Measurements from ENCODE around the gene TBXA2R.

The TBXA2R gene

GRCh38 chr19:3599776-3600187 lies 6.9 kb downstream of the TBXA2R start:
- no peaks in the 10 kb centered on the region for H3K27me3 ChIP-seq (ENCODE audit: control insufficient read depth, insufficient read depth, low read length)

GRCh38 chr19:3595521-3596061 lies 11.1 kb downstream of the TBXA2R start:
- no peak overlapping the region for H3K9ac ChIP-seq (ENCODE audit: low read length)
- peaks cover 3% of the 10 kb centered on the region; the same call in 1 of the 2 replicates for H3K9me3 ChIP-seq (ENCODE audit: control insufficient read depth, insufficient read depth, low read depth, low read length)
- H3K27ac ChIP-seq (ENCODE audit: low read depth, low read length): no peak overlapping the region
- H3K4me1 ChIP-seq (ENCODE audit: control insufficient read depth, insufficient read depth, low read length): no peaks in the 10 kb centered on the region
- H3K4me3 ChIP-seq (ENCODE audit: low read depth, low read length): no peak overlapping the region
- no peaks in the 10 kb centered on the region for H3K36me3 ChIP-seq (ENCODE audit: control insufficient read depth, insufficient read depth, low read length)
- peaks cover 19% of the 10 kb centered on the region for H3K27me3 ChIP-seq (ENCODE audit: control insufficient read depth, insufficient read depth, low read length)

More at GRCh38 chr19:3599776-3600187, 6.9 kb downstream of the TBXA2R start:
- no peaks in the 10 kb centered on the region for H3K36me3 ChIP-seq (ENCODE audit: control insufficient read depth, insufficient read depth, low read length)
- no peak overlapping the region for H3K4me3 ChIP-seq (ENCODE audit: low read depth, low read length)
- no peaks in the 10 kb centered on the region; the same call in 1 of the 2 replicates for H3K4me1 ChIP-seq (ENCODE audit: control insufficient read depth, insufficient read depth, low read length)
- no peak overlapping the region for H3K27ac ChIP-seq (ENCODE audit: low read depth, low read length)
- H3K9ac ChIP-seq (ENCODE audit: low read length): no peak overlapping the region
- H3K9me3 ChIP-seq (ENCODE audit: control insufficient read depth, insufficient read depth, low read depth, low read length): no peaks in the 10 kb centered on the region

- Histone ChIP-seq H3K27me3 (ENCODE audit: control insufficient read depth, insufficient read depth, low read length) (peaks cover 24% of the 10 kb centered on the region), H3K9me3 (ENCODE audit: control insufficient read depth, insufficient read depth, low read depth, low read length) (peaks cover 3% of the 10 kb centered on the region; the same call in 1 of the 2 replicates), H3K36me3 (ENCODE audit: control insufficient read depth, insufficient read depth, low read length) (no peaks in the 10 kb centered on the region), H3K4me3 (ENCODE audit: low read depth, low read length) (no peak overlapping the region), H3K9ac (ENCODE audit: low read length) (no peak overlapping the region), H3K27ac (ENCODE audit: low read depth, low read length) (no peak overlapping the region), H3K4me1 (ENCODE audit: control insufficient read depth, insufficient read depth, low read length) (no peaks in the 10 kb centered on the region)
Observed at GRCh38 chr19:3593156-3593555, 13.5 kb downstream of the TBXA2R start.

DNA sequence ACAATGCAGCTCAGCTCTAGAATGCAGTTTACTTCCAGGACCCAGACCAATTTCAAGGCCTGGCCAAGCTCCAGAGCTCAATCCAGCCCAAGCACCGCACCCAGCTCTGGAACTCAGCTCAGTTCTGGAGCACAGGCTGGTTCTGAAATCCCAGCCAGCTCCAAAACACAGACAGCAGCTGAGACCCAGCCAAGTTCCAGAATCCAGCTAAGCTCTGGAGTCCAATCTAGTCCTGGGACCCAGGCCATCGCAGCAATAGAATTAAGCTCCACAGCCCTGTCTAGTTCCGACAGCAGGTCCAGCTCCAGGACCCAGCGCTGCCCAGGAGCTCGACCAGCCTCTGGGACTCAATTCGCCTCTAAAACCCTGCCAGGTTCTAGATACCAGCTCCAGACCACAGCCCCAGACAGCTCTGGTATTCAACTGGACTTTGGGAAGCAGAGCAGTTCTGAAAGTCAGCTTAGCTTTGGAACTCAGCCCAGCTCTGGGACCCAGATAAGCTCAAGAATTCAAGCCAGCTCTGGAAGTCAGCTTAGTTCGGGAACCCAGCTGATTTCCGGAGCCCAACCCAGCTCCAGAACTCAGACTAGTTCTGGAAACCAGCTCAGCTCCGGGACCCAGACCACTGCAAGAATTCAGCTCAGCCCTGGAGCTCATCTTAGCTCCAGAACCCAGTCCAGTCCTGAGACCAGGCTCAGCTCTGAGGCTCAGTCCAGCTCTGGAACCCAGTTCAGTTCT lies 14.6 kb downstream of the TBXA2R start:
- Histone ChIP-seq H3K4me3 (ENCODE audit: low read depth, low read length) (no peak overlapping the region), H3K27ac (ENCODE audit: low read depth, low read length) (no peak overlapping the region), H3K36me3 (ENCODE audit: control insufficient read depth, insufficient read depth, low read length) (no peaks in the 10 kb centered on the region), H3K4me1 (ENCODE audit: control insufficient read depth, insufficient read depth, low read length) (no peaks in the 10 kb centered on the region), H3K9ac (ENCODE audit: low read length) (no peak overlapping the region), H3K9me3 (ENCODE audit: control insufficient read depth, insufficient read depth, low read depth, low read length) (peaks cover 3% of the 10 kb centered on the region; the same call in 1 of the 2 replicates), H3K27me3 (ENCODE audit: control insufficient read depth, insufficient read depth, low read length) (peaks cover 28% of the 10 kb centered on the region)

DNA sequence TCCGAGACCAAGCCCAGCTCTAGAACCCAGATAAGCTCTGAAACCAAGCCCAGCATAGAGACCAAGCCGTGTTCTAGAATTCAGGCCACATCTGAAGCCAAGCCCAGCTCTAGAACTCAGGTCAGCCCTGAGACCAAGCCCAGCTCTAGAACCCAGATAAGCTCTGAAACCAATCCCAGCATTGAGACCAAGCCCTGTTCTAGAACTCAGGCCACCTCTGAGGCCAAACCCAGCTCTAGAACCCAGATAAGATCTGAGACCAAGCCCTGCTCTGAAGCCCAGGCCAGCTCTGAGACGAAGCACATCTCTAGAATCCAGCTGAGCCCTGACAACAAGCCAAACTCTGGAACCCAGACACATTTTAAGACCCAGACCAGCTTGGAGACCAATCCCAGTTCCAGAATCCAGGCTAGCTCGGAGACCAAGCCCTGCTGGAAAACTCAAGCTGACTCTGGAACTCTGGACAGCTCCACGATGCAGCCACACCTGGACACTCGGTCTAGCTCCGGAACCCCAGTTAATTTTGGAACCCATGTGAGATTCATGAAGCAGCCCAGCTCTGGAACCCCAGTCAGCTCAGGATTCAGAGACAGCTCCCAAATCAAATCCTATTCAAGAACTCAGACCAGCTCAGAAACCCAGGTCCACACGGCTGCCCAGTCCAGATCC lies 15.6 kb downstream of the TBXA2R start:
- no peak overlapping the region for H3K9ac ChIP-seq (ENCODE audit: low read length)
- H3K27me3 ChIP-seq (ENCODE audit: control insufficient read depth, insufficient read depth, low read length): peaks cover 38% of the 10 kb centered on the region
- no peaks in the 10 kb centered on the region for H3K4me1 ChIP-seq (ENCODE audit: control insufficient read depth, insufficient read depth, low read length)
- no peaks in the 10 kb centered on the region for H3K36me3 ChIP-seq (ENCODE audit: control insufficient read depth, insufficient read depth, low read length)
- H3K27ac ChIP-seq (ENCODE audit: low read depth, low read length): no peak overlapping the region
- H3K9me3 ChIP-seq (ENCODE audit: control insufficient read depth, insufficient read depth, low read depth, low read length): peaks cover 3% of the 10 kb centered on the region; the same call in 1 of the 2 replicates
- H3K4me3 ChIP-seq (ENCODE audit: low read depth, low read length): no peak overlapping the region

DNA sequence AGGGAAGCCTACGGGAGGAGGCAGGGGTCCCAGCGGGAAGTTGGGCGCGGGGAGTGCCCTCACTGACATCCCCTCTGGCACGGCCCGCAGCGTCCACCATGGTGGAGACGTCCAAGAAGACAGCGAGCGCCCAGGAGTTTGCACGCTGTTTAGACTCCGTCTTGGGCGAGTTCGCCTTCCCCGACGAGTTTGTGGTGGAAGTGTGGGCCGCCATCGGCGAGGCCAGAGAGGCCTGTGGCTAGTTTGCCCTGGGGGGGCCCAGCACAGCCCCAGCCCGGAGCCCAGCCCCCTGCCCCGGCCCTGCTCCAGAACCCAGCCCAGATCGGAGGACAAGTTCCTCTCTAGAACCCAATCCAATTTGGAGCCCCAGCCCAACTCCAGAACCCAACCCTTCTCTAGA lies 16.7 kb downstream of the TBXA2R start:
- peaks cover 3% of the 10 kb centered on the region; the same call in 1 of the 2 replicates for H3K9me3 ChIP-seq (ENCODE audit: control insufficient read depth, insufficient read depth, low read depth, low read length)
- no peaks in the 10 kb centered on the region for H3K36me3 ChIP-seq (ENCODE audit: control insufficient read depth, insufficient read depth, low read length)
- no peak overlapping the region for H3K4me3 ChIP-seq (ENCODE audit: low read depth, low read length)
- H3K27me3 ChIP-seq (ENCODE audit: control insufficient read depth, insufficient read depth, low read length): peaks cover 49% of the 10 kb centered on the region
- H3K9ac ChIP-seq (ENCODE audit: low read length): no peak overlapping the region
- no peak overlapping the region for H3K27ac ChIP-seq (ENCODE audit: low read depth, low read length)
- no peaks in the 10 kb centered on the region for H3K4me1 ChIP-seq (ENCODE audit: control insufficient read depth, insufficient read depth, low read length)

DNA sequence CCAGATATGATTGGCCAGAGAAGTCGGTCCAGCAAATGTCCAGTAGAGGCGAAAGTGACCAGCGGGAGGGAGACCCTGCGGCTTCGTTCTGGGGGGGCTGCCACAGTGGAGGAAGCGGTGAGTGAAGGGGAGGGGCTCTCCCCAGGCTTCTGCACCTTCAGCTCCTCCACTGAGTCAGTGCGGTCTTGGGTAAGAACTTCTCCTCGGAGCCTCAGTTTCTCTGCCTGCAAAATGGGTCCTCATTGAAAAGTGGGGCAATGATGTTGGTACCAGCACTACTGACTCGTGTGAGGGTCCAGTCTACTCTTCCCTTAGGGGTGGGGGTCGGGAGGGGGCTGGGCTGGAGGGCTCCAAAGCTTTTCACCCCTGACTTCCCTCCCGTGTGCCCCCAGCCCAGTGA lies 17.2 kb downstream of the TBXA2R start:
- Histone ChIP-seq H3K4me1 (ENCODE audit: control insufficient read depth, insufficient read depth, low read length) (no peaks in the 10 kb centered on the region), H3K9ac (ENCODE audit: low read length) (no peak overlapping the region), H3K4me3 (ENCODE audit: low read depth, low read length) (no peak overlapping the region), H3K27ac (ENCODE audit: low read depth, low read length) (no peak overlapping the region), H3K36me3 (ENCODE audit: control insufficient read depth, insufficient read depth, low read length) (no peaks in the 10 kb centered on the region), H3K27me3 (ENCODE audit: control insufficient read depth, insufficient read depth, low read length) (peaks cover 55% of the 10 kb centered on the region), H3K9me3 (ENCODE audit: control insufficient read depth, insufficient read depth, low read depth, low read length) (peaks cover 3% of the 10 kb centered on the region; the same call in 1 of the 2 replicates)

- Histone ChIP-seq H3K36me3 (ENCODE audit: control insufficient read depth, insufficient read depth, low read length) (no peaks in the 10 kb centered on the region), H3K4me3 (ENCODE audit: low read depth, low read length) (no peak overlapping the region), H3K4me1 (ENCODE audit: control insufficient read depth, insufficient read depth, low read length) (no peaks in the 10 kb centered on the region), H3K9me3 (ENCODE audit: control insufficient read depth, insufficient read depth, low read depth, low read length) (peaks cover 3% of the 10 kb centered on the region; the same call in 1 of the 2 replicates), H3K9ac (ENCODE audit: low read length) (no peak overlapping the region), H3K27ac (ENCODE audit: low read depth, low read length) (no peak overlapping the region), H3K27me3 (ENCODE audit: control insufficient read depth, insufficient read depth, low read length) (peaks cover 51% of the 10 kb centered on the region)
Observed at GRCh38 chr19:3586707-3587346, 19.8 kb downstream of the TBXA2R start.

DNA sequence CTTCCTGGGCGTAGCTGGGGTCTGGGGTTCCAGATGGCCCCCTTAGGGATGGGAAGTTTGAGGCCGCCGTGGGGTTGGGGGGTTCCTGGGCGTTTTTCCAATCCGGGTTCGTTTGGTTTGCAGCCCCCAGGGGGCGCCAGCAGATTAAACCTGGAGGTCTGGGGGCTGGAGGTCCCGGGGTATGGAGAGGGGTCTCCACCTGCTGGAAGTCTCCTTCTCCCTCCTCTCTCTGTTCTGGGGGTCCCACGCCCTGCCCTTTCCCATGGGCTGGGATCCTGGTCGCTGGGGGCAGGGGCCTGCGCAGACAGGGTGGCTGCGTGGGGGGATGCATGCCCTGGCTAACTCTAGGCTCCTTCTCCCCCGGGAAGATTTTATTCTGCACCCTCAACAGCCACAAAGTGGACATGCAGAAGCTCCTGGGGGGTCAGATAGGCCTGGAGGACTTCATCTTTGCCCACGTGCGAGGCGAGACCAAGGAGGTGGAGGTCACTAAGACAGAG lies 20.5 kb downstream of the TBXA2R start:
- H3K9me3 ChIP-seq (ENCODE audit: control insufficient read depth, insufficient read depth, low read depth, low read length): no peaks in the 10 kb centered on the region
- H3K4me3 ChIP-seq (ENCODE audit: low read depth, low read length): peak overlapping the region; percentile 59
- no peaks in the 10 kb centered on the region for H3K36me3 ChIP-seq (ENCODE audit: control insufficient read depth, insufficient read depth, low read length)
- peaks cover 46% of the 10 kb centered on the region for H3K27me3 ChIP-seq (ENCODE audit: control insufficient read depth, insufficient read depth, low read length)
- H3K9ac ChIP-seq (ENCODE audit: low read length): no peak overlapping the region
- no peak overlapping the region for H3K27ac ChIP-seq (ENCODE audit: low read depth, low read length)
- no peaks in the 10 kb centered on the region for H3K4me1 ChIP-seq (ENCODE audit: control insufficient read depth, insufficient read depth, low read length)

GRCh38 chr19:3585301-3586126 lies 21.2 kb downstream of the TBXA2R start, which contains the start of gene GIPC3:
TSS of gene GIPC3 (plus strand) at chr19:3585478. CDS start at chr19:3585598, 120 bp downstream.
- Histone ChIP-seq H3K4me3 (ENCODE audit: low read depth, low read length) (peak within 1 kb of the TSS; percentile 59), H3K4me1 (ENCODE audit: control insufficient read depth, insufficient read depth, low read length) (no peaks in the 10 kb centered on the region), H3K36me3 (ENCODE audit: control insufficient read depth, insufficient read depth, low read length) (no peaks in the 10 kb centered on the region), H3K9ac (ENCODE audit: low read length) (no peak within 1 kb of the TSS), H3K27me3 (ENCODE audit: control insufficient read depth, insufficient read depth, low read length) (peaks cover 46% of the 10 kb centered on the region), H3K9me3 (ENCODE audit: control insufficient read depth, insufficient read depth, low read depth, low read length) (no peaks in the 10 kb centered on the region), H3K27ac (ENCODE audit: low read depth, low read length) (no peak within 1 kb of the TSS)

Data from HUES6 (cell line).